Left lung (tissue), 10 donors: ENCODE data around the gene SCRT2. TPM values are rescaled to one million over a fixed set of nuclear protein-coding genes. Genes with fewer than 3 reads are reported as not detected.
"Not testable (repeated sequence)": the region's sequence is repeated elsewhere in the genome, so short reads cannot be mapped to it uniquely, and the experiment has no call there.

Experiments used
- ATAC-seq: fragments of 200-7000 bp; cut with Tn5 transposase; one replicate; pipeline ENCODE4 v1.9.1; 2020; ENCODE audit warnings: moderate library complexity
- DNase-seq, 4 donors: peaks; one replicate each; pipeline ENCODE4 v3.0.0-alpha.2; 2013 to 2020
- H3K27ac ChIP-seq, 2 donors: fragments of 200-600 bp; sonication (generic) in 1 of 2; one replicate each; pipeline versions ENCODE4 v1.5.0 to v1.8.0; 2020 to 2021
- H3K27me3 ChIP-seq, 2 donors: fragments of 200-600 bp; sonication (generic) in 1 of 2; one replicate each; pipeline versions ENCODE4 v1.5.0 to v1.8.0; 2020 to 2021
- H3K36me3 ChIP-seq, 2 donors: fragments of 200-600 bp; sonication (generic) in 1 of 2; one replicate each; pipeline versions ENCODE4 v1.5.0 to v1.8.0; 2020 to 2021
- H3K4me1 ChIP-seq, 2 donors: fragments of 200-600 bp; one replicate each; pipeline ENCODE4 v1.8.0; 2021
- H3K4me3 ChIP-seq, 2 donors: fragments of 200-600 bp; sonication (generic) in 1 of 2; one replicate each; pipeline versions ENCODE4 v1.5.0 to v1.8.0; 2020 to 2021; ENCODE audit warnings: mild to moderate bottlenecking in 1 of 2
- H3K9me3 ChIP-seq, 2 donors: fragments of 200-600 bp; sonication (generic) in 1 of 2; one replicate each; pipeline versions ENCODE4 v1.5.0 to v1.8.0; 2020 to 2021
- intact Hi-C, 2 donors: fragments of 100-400 bp; cut with DNase I; formaldehyde crosslinking; loops; one replicate each; pipeline versions ENCODE4 v1.11.2 to v1.14.2; 2022
- polyA plus RNA-seq, 6 donors: library from polyadenylated mRNA; unstranded; fragments of 120-200 nt; gene quantifications; one replicate each; pipeline ENCODE4 v1.2.1, GENCODE V29; 2013; ENCODE audit not compliant: insufficient read length in 6 of 6
- total RNA-seq, 2 donors: library from RNA; stranded (reverse); fragmentation: NEBNext Ultra II Directional; extraction: Animal tissue kit (Norgen Biotek cat#: 25700); gene quantifications; one replicate each; pipeline ENCODE4 v1.2.1, GENCODE V29; 2021
- TF ChIP-seq, protein P1 (sequence below), 2 donors: fragments of 200-600 bp; sonication (generic) in 1 of 2; IDR thresholded peaks; one replicate each; pipeline versions ENCODE4 v1.5.0 to v1.8.0; 2021; ENCODE audit warnings: antibody characterized with exemption in 2 of 2
- donor health status: DM: no; HTN: yes; CAD: no.
- donor health status: DM: no; HTN: no; CAD: no.

Gene SCRT2
- total and polyA plus RNA-seq, 8 donors, result not detected

DNA sequence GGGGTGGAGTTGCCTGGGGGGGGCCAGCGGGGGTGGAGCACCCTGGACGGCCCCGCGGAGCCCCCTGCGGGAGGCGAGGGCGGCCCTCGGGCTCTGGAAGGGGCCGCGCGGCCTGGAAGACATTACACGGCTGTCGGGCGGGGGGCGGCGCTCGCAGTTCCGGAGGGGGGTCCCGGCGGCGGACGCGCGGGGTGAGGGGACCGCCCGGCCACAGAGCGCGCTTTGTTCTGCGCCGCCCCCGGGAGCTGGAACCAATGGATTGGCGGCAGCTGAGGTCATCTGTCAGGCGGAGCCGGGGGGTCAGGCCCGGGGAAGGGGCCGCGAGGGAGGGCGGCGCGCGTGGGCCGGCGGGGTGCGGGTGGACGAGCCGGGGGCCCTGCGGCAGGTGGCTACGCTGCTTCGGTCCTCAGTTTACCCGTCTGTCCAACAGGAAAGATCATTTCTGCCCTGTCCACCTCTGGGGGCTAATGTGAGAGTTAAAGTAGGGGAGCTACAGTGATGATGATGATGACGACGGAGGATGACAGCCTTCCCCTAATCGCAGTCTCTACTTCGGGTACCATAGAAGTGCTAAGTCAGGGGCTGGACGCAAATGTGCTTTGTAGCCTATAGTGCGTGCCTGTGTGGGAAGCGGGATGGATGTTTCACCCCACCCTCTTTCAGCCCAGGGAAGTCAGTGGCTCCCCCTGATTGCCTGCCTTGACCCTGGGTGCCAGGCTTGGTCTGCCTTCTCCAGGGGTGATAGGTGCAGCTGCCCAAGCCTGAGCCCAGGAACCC lies 33.0 kb downstream of the SCRT2 start:
- intact Hi-C loops, result loop anchor here in 1 of 2 donors (5.0 kb wide), 1 partner anchor 80 kb away; no protein-coding TSS in a partner anchor
- H3K27me3 ChIP-seq, result peaks cover 0 to 20% of the 10 kb centered on the region in 2 donors
- H3K27ac ChIP-seq, result no peak overlapping the region
- ATAC-seq (no peak), DNase-seq (peak in 3 of 4 donors; percentile 36 to 76 (median 58))
- TF ChIP-seq, protein P1, sequence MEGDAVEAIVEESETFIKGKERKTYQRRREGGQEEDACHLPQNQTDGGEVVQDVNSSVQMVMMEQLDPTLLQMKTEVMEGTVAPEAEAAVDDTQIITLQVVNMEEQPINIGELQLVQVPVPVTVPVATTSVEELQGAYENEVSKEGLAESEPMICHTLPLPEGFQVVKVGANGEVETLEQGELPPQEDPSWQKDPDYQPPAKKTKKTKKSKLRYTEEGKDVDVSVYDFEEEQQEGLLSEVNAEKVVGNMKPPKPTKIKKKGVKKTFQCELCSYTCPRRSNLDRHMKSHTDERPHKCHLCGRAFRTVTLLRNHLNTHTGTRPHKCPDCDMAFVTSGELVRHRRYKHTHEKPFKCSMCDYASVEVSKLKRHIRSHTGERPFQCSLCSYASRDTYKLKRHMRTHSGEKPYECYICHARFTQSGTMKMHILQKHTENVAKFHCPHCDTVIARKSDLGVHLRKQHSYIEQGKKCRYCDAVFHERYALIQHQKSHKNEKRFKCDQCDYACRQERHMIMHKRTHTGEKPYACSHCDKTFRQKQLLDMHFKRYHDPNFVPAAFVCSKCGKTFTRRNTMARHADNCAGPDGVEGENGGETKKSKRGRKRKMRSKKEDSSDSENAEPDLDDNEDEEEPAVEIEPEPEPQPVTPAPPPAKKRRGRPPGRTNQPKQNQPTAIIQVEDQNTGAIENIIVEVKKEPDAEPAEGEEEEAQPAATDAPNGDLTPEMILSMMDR (IDR thresholded peaks at IDR 0.05), result no peak
- peaks cover 0 to 9% of the 10 kb centered on the region in 2 donors for H3K36me3 ChIP-seq
- H3K9me3 ChIP-seq, result no peaks in the 10 kb centered on the region
- peak overlapping the region in 1 of 2 donors; percentile 14 for H3K4me3 ChIP-seq
- peaks cover 0 to 16% of the 10 kb centered on the region in 2 donors for H3K4me1 ChIP-seq

DNA sequence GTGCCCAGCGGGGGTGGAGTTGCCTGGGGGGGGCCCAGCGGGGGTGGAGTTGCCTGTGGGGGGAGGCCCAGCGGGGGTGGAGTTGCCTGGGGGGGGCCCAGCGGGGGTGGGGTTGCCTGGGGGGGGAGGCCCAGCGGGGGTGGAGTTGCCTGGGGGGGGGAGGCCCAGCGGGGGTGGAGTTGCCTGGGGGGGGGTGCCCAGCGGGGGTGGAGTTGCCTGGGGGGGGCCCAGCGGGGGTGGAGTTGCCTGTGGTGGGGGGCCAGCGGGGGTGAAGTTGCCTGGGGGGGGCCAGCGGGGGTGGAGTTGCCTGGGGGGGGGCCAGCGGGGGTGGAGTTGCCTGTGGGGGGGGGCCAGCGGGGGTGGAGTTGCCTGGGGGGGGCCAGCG lies 33.6 kb downstream of the SCRT2 start:
- H3K9me3 ChIP-seq, H3K27ac ChIP-seq, ATAC-seq, DNase-seq, H3K4me3 ChIP-seq, H3K36me3 ChIP-seq: not testable (repeated sequence)
- Histone ChIP-seq H3K4me1 (peaks cover 0 to 16% of the 10 kb centered on the region in 2 donors), H3K27me3 (peaks cover 0 to 20% of the 10 kb centered on the region in 2 donors)
- intact Hi-C loops, result loop anchor here in 1 of 2 donors (5.0 kb wide), 1 partner anchor 80 kb away; no protein-coding TSS in a partner anchor

DNA sequence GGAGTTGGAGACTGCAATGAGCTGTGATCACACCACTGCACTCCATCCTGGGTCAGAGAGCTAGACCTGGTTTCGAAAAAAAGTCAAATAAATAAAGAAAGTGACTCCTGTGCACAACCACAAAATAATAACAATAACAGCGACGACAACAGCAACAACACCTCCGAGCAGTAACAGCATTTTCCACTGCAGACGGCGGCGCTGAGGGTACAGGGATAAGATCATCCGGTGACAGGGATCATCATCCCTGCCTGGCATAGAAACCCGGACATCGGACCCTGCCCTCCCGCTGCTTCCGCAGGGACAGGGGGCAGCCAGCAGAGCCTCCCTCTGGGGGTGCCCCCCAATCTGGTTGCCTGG lies 34.1 kb downstream of the SCRT2 start:
- H3K27me3 ChIP-seq, result peaks cover 0 to 20% of the 10 kb centered on the region in 2 donors
- H3K4me3 ChIP-seq, result no peak overlapping the region
- ATAC-seq, result no peak
- no peak overlapping the region for H3K27ac ChIP-seq
- no peaks in the 10 kb centered on the region for H3K36me3 ChIP-seq
- H3K9me3 ChIP-seq, result no peaks in the 10 kb centered on the region
- no peak for DNase-seq
- intact Hi-C loops, result loop anchor here in 1 of 2 donors (5.0 kb wide), 1 partner anchor 79 kb away; no protein-coding TSS in a partner anchor
- TF ChIP-seq, protein P1 (IDR thresholded peaks at IDR 0.05), result no peak
- H3K4me1 ChIP-seq, result peaks cover 0 to 16% of the 10 kb centered on the region in 2 donors

DNA sequence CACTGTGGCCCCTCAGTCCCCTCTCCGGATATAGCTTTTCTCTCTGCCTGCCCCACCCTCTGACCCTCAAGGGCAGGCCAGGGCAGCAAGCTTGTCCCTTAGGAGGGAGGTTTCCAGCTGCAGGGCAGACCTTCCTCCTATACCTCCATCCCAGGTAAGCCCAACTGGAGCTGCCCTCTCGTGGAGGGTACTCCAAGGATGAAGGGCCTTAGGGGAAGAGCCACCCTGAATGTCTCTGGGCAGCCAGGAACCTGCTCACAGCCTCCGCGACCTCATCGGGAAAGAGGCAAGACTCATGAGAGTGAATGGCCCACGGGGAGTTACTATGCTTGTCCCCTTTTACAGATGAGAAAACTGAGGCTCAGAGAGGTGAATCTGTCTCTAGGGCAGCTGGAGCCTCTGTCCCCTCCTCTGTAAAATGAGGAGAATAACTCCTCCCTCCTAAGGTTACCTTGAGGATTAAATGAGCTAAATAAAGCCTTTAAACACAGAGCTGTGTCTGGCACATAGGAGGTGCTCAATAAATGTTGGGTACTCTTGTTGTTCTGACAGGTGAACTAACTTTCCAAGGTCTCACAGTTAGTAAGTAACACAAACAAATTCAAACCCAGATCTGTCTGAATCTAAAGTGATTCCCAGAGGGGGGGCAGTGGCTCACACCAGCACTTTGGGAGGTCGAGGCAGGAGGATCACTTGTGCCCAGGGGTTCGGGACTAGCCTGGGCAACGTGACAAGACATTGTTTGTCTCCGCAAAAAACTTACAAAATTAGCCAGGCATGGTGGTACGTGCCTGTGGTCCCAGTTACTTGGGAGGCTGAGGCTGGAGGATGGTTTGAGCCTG lies 34.7 kb downstream of the SCRT2 start:
- H3K27me3 ChIP-seq, result peaks cover 0 to 20% of the 10 kb centered on the region in 2 donors
- no peaks in the 10 kb centered on the region for H3K36me3 ChIP-seq
- ATAC-seq, result no peak
- no peak overlapping the region for H3K4me3 ChIP-seq
- TF ChIP-seq, protein P1 (IDR thresholded peaks at IDR 0.05), result no peak
- intact Hi-C loops, result loop anchor here in 1 of 2 donors (5.0 kb wide), 1 partner anchor 79 kb away; no protein-coding TSS in a partner anchor
- no peaks in the 10 kb centered on the region for H3K9me3 ChIP-seq
- peaks cover 0 to 14% of the 10 kb centered on the region in 2 donors for H3K4me1 ChIP-seq
- H3K27ac ChIP-seq, result no peak overlapping the region
- DNase-seq, result no peak

DNA sequence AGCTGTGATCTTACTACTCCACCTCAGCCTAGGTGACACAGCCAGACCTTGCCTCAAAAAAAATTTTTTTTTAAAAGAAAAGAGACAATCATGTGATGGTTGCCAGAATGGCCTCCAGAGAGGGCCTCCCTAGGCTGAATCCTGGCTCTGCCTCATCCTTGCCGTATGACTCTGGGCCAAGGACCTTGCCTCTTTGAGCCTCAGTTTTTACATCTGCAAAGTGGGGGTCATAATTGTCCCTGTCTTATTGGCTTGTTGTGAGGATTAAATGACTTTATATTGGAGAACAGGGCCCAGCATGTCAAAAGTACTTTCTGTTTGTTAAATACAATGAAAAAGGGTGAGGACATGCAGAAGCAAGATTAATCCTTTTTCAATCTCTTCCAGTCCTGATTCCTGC lies 37.0 kb downstream of the SCRT2 start:
- DNase-seq (no peak), ATAC-seq (no peak)
- H3K4me1 ChIP-seq, result peaks cover 0 to 6% of the 10 kb centered on the region in 2 donors
- TF ChIP-seq, protein P1 (IDR thresholded peaks at IDR 0.05), result no peak
- no peaks in the 10 kb centered on the region for H3K9me3 ChIP-seq
- no peak overlapping the region for H3K4me3 ChIP-seq
- no peaks in the 10 kb centered on the region for H3K36me3 ChIP-seq
- H3K27me3 ChIP-seq, result peaks cover 0 to 19% of the 10 kb centered on the region in 2 donors
- intact Hi-C loops, result no loop called here
- H3K27ac ChIP-seq, result no peak overlapping the region
